ENCODE results near the gene SNED1.

DNA sequence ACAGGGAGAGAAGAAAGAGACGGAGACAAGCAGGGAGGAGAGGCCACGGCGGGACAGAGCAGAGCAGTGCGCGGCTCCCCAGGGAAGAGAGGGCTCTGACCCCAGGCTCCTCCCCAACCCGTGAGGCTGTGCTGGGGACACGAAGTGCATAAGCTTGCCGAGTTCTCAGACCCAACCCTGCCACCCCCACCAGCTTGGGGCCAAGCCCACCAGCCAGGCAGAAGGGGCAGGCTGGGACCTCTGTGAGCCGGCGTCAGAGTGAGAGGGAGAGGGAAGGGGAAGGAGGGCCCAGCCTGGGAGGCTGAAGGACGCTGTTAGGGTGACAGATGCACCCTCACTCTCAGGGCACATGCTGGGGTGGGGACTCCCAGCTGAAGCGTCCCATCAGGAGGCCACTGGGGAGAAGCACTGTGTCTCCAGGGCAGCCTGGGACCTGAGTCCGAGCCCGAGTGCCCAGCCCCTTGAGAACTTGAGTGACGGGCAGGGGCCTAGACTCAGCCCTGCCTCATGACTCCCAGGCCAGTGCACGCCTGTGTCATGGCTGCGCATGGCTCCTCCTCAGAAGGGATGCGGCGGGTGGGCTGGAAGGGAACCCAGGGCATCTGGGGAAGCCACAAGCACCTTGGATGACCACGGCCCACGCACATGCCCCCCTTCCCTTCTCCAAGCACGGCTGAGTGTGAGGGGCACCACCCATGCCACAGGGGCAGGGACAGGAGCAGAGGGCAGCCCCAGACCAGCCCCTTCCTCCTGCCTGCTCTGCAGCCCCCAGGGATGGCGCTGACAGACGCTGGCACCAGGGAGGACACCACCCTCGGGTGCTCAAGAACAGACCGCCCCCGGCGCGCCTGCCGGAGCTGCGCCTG is 72.6 kb downstream of the SNED1 start:
- no peak for TF ChIP-seq MXI1 (conservative IDR thresholded peaks at IDR 0.05; ENCODE audit: poor library complexity, severe bottlenecking)
- no peak for TF ChIP-seq CTCF (IDR thresholded peaks at IDR 0.05; ENCODE audit: poor library complexity, severe bottlenecking)
- TF ChIP-seq REST (IDR thresholded peaks at IDR 0.05; ENCODE audit: borderline replicate concordance) = no peak
- no peak for TF ChIP-seq RAD21 (conservative IDR thresholded peaks at IDR 0.05)
- TF ChIP-seq TAF1 (IDR thresholded peaks at IDR 0.05; ENCODE audit: low read depth) = no peak

Measured in neural cell (in vitro differentiated cells).